ENCODE results near the gene SMIM15. TPM values are rescaled to one million over a fixed set of nuclear protein-coding genes. Genes with fewer than 3 reads are reported as not detected.
A peak's percentile ranks its signal among the peaks of the same experiment; 100 is the strongest.

The SMIM15 gene
- polyA plus RNA-seq, 12 donors, result 31.4 to 59.3 (median 37.6) TPM; not detected in 1

DNA sequence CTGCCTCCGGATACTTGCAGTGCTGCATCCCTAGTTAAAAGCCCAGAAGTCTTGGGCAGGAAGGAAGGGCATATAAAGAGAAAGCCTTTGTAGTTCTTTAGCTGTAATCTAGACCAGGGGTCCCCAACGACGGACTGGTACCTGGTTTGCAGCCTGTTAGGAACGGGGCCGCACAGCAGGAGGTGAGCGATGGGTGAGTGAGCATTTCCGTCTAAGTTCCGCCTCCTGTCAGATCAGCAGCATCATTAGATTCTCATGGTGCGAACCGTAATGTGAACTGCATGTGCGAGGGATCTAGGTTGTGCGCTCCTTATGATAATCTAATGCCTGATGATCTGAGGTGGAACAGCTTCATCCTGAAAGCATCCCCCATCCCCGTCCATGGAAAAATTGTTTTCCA lies 1.6 kb upstream of the SMIM15 start:
- DNase-seq, result no peak

DNA sequence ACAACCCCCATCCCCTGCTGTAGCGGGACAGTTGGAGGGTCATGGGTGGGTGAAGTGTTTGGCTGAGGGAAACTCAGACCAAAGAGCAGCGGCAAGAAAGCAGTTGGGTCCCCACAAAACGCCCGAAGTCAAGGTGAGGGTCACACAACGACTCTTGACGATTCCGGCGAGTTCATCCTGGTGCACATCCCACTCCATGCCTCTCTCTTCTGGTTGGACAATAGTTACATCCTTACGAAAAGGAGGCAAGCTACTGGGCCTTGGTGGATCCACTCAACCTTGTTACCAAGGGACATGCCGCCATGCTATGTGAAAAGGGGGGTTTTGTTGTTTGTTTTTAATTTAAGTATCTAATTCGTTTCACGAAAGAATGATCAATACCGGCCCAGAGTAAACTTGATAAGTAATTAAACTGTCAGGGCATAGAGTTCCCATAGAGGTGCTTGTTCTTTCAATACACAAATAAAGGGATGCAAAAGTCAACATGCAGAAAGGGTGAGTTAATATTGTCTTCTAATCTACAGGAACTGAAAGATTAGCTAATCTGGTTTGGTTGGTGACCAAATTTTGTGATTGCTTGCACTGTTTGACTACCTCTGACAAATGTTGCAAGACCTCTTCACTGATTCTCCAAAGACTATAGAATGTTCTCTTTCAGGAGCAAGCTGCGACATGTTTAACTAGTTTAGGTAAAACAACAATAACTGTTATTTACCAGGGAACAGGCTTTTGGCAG lies 732 bp upstream of the SMIM15 start:
- peak; percentile 57 for DNase-seq

DNA sequence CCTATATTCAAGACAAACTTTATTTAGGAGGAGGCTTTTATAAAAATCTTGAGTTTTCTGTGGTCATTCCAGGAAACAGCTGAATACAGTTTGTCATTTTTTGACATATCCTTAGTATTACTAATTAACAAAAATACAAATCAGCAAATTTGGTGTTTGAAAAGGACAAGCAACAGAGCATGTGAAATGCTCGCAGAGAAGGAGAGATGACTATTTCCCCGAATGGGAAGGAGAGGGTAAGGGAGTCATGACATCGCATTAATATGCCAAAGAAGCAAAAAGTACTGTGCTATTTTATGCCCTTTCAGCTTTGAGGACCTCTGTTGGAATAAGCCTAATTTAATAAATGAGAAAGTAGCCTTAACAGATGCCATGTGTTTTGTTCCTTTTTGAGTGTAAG lies 1.8 kb downstream of the SMIM15 start:
- DNase-seq, result no peak

DNA sequence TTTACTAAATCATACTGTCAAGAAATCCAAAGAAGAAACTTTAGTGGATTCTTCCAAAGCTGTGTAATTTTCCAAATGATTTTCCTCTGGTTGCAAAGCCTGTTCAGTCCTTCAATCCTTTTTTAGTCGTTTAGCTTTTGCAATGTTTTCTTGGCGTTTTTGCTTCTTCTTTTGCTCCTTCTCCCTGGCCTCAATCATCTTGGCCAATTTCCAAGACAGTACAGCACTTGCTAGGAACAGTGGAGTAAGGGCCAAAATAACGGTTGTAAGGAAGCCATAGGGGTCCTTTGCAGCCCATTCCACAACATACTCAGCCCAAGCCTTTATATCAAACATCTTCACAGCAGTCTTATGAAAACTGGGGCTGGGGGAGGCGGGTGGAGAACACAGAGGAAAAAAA lies 2.4 kb downstream of the SMIM15 start:
- no peak for DNase-seq

DNA sequence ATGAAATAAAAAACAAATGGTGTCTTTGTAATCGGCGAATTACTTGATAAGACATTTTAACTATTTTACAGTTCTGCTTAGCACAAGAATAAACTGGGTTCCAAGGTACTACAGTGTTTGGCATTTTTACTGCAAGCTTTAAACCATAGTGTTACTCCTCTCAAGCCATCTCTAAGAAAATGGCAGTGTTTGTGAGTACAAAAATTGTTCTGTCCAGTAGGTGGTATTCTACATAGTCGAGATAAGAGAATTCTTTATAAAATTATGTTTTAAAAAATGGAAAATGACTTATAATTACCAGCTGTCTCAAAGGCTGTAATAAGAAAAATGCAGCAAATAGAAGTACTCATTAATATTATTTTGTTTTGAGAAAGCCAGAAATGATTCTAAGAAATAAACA lies 3.2 kb downstream of the SMIM15 start:
- no peak for DNase-seq

DNA sequence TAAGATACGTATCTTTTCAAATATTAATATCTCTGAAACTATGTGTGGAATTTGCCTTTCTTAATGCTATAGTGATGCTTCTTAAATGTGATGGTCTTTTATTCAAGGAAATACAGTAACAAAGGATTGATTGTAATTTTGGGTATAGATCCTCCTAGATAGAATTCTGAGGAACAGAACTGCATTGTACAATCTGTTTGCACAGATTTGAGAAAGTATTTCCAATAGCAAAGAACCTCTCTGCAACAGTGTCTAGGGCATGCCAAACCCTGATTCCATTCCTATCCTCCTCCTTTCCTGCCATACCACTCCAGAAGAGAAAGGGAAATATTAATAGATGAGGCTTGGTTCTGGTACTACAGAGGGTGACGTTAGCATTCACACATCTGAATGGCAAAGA lies 10.4 kb downstream of the SMIM15 start:
- DNase-seq, result no peak

DNA sequence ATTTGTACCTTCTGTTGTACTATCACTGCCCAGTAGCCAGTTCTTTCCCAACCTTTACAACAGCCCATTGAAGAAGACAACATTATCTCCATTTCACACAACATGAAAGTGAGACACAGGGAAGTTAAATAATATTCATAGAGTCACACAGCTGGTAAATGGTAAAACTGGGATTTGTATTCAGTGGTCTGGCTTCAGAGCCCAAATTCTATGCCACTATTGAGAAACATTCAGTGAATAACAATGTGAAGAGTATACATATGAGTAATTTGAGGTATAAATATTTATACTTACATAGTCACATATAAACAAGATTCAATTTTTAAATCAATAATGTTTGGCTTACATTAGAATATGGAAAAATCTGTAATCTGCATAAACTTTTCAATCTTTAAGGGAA lies 13.8 kb downstream of the SMIM15 start:
- no peak for DNase-seq

DNA sequence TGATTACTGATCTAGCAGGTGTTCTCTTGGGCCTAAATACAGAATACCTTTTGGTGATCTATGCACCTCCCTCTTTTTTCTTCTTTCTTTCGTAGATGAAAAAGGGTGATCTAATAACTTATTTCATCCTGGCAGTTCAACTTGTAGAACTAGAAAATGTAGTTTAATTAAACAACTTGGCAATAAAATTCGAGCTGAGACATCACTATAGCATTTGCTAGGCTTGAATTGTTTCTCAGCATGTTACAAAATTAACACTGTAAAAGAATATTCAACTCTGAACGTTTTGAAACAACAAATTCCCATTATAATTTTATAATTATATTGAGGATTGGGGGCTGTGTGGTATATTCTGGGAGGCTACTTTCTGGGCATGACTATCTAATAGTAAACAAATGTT lies 19.5 kb downstream of the SMIM15 start:
- DNase-seq, result no peak

DNA sequence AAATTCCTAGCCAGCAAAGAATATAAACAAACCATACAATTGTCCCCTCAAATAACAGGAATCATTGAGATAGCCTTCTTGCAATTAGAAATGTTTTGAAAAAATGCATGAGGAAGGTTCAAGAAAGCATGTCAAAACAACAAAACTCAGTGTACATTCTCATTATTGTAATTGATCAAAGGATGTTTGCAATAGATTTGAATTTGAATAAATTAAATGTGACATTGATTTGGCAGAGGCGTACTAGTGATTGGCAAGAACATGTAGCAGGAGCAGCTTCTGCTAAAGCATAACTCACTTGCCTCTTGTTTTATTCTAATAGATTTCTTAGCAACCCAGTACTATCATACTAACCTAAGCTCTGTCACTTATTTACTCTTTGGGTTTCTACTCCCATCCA lies 19.9 kb downstream of the SMIM15 start:
- DNase-seq, result no peak

DNA sequence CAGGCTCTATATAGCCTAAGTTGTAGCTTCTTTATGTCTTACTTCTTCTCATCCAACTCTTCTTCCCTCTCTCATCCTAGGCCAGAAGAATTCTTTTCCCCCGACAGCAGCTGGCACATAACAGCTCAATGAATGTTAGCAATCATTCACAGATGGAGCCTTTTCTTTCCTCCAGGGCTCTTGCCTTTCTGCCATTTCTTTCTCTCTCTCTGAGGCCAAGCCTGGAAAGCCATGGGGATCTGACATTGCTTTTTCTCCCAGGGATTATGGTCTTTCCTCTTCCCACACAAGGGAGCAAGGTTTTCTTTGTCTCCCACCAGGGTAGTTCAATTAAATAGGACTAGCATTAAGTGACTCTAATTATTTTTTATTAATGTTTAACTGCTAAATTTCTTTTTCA lies 20.5 kb downstream of the SMIM15 start:
- no peak for DNase-seq

DNA sequence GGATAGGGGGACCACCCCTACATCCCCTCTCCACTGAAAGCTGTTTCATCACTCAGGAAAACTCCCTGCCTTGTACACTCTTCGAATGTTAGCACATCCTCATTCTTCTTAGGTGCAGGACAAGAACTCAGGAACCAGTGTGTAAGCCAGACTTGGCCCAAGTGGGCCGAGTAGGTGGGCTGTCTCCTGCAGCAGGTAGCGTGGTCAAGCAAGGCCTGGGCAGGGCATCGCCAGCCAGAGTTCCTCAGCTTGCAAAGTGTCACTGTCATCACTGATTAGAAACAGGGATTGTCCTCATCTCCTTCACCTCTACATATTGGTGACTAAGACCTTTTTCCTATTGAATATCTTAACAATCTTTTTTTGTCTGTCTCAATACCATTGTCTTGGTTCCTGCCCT lies 22.3 kb downstream of the SMIM15 start:
- DNase-seq, result no peak

DNA sequence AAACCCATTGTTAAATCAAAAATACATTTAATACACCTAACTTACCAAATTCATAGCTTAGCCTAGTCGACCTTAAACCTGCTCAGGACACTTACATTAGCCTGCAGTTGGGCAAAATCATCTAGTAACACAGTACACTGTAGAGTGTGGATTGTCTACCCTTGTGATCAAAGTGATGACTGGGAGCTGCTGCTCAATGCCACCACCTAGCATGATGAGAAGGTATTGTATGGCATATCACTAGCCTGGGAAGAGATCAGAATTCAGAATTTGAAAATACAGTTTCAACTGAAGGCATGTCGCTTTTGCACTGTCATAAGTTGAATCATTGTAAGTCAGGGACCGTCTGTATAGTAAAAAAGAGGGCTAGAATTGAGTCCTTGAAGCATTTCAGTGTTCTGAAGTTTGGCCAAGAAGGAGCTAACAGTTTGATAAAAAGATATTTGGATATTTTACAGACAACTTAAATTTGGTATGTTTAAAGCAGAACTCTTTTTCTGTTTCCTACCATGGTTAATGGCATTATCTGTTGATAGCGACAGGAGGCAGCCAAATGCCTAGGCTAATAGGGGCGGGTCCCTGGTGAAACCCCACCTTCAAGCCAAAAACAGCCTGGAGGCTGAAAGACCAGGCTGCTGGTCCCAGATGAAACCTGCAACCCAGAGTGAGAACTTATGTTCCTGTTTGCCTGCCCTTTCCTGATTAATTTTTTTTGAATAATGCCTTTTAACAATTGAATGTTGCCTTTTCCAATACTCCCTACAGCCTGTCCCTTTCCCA lies 23.0 kb downstream of the SMIM15 start:
- no peak for DNase-seq

DNA sequence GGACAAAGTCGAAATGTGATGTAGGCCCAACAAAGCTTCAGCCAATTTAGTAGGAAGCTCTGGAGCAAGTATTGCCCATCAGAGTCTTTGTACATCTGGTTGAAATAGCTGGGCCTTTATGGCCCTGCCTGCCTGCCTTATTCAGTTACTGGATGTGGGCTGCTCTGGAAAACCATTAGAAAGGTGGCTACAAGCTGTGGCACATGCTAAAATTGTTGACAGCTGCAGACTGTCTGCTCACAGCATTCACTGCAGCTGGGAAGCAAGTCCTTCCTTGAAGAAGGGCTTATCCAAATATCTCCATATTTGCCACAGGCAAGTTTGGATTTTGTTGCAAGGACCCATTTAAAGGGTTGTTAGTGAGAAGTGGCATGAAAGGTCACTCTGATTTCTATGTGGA lies 24.4 kb downstream of the SMIM15 start:
- no peak for DNase-seq

DNA sequence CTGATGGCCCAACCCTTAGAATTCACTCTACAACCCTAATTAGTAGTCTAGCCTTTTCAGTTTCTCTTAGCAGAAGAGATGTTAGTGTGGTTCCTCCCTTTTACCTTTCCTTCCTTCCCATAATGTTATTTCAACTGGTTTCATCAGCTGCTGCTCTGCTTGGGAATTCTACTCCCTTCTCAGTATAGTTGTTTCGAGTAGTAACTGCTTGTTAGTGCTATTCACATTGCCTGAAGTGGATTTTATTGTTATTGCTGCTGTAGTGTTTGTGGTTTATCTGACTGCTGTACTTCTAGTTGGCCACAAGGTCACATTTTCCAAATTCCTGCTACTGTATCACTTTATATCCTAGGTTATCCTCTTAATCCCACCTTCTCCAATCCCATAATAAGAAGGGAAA lies 29.7 kb downstream of the SMIM15 start:
- no peak for DNase-seq

DNA sequence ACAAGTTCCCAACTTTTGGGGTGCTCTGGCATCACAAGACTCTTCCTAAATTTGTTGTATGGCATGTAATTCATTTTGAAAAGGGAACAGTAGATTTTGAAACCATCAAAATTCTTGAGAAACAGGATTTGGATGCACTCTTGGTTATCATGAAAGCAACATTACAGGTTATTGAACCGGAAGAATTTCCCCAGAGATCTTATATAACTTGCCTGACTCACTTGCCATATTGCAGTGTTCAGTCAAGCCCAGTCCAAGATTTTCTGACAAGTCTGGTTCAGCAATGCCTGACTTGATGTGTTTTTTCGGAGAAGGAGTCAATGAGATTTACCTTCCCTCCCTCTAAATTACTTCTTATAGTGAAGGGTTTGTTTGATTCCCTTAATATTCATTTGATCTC lies 32.0 kb downstream of the SMIM15 start:
- DNase-seq, result no peak

DNA sequence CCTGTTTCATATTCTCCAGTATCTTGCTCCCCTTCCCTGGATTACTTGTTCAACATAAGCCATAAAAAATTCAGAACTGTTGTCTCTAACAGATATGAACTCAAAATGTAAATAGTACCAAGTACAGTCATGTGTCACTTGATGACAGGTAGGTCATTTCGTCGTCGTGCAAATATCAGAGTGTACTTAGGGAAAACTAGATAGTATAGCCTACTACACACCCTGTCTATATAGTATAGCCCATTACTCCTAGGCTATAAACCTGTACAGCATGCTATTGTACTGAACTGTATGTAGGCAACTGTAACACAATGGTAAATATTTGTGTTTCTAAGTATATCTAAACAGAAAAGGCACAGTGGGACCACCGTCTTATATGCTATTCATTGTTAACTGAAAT lies 39.1 kb downstream of the SMIM15 start:
- no peak for DNase-seq

DNA sequence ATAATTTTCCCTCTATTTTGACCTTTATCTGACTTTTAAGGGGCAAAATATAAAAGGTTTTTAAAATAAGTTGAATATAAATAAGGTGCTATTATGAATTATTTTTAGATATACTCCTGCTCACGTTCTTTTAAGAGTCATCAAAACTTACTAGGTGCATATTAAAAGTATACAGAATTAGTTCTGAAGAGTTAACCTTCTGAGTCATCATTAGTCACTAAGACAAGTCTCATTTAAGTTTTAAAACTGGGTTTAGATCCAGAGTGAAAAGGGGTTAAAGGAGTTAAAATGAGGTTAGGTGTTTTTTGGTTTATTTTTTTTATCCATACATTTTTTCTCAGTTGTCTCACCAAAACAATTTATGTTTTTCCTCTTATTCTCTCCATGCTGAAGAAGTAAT lies 41.7 kb downstream of the SMIM15 start:
- DNase-seq, result no peak

DNA sequence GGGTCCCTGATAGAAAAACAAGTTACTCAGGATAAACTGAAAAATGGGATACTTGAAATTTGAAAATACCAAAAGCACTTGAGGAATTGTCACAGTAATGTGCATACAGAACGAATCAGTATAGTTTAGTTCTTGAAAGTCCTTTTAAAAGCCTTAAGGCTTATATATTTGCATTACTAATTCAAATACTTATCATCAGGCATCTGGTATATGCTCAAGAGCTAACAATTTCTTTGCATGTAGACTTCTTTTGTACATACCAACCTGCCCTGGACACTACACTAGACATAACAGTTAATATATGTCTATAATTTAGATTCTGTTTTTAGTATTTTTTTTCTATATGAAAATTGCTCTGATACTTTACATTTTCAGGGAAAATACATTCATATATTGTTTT lies 43.2 kb downstream of the SMIM15 start:
- DNase-seq, result no peak

DNA sequence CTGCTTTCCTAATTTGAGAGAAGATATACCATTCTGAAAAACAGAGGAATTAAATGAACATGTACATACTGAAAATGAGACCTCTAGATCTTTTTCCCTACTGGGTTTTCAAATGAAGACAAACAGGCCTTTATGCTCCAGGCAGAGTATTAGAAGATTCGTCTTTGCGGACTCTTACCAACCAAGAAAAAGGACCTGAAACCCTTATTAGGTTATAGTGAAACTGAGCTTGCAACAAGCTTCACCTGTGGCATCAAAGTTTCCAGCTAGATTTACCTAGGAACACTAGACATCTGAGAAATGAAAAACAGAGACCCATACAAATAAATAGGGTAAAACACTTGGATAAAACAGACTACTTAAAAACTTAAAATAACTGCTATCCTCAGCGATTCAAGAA lies 46.3 kb downstream of the SMIM15 start:
- no peak for DNase-seq

DNA sequence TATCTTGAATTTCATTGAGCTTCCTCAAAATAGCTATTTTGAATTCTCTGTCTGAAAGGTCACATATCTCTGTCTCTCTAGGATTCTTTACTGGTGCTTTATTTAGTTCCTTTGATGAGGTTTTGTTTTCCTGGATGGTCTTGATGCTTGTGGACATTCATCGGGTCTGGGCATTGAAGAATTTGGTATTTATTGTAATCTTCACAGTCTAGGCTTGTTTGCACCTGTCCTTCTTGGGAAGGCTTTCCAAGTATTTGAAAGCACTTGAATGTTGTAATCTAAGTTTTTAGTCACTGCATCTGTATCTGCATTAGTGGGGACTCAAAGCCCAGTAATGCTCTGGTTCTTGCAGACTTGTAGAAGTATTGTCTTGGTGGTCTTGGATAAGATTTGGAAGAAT lies 47.8 kb downstream of the SMIM15 start:
- DNase-seq, result no peak

Measured in muscle of arm (tissue), 12 donors.